HG02885 (cell line): ENCODE results near the gene SIGMAR1.
"Not testable (repeated sequence)": the region's sequence is repeated elsewhere in the genome, so short reads cannot be mapped to it uniquely, and the experiment has no call there.

Experiments
- ATAC-seq: cut with Tn5 transposase; IDR thresholded peaks from one replicate; pipeline ENCODE4 v1.9.1; 2021; ENCODE audit warnings: mild to moderate bottlenecking; ENCODE audit not compliant: unreplicated experiment, poor library complexity

Gene SIGMAR1

GRCh38 chr9:34656992-34657391 lies 19.4 kb upstream of the SIGMAR1 start:
- ATAC-seq, result no peak

GRCh38 chr9:34655394-34655793 lies 17.8 kb upstream of the SIGMAR1 start:
- no peak for ATAC-seq

GRCh38 chr9:34654323-34655051 lies 16.9 kb upstream of the SIGMAR1 start:
- ATAC-seq, result no peak

- no peak for ATAC-seq
Measured at GRCh38 chr9:34653151-34654072, 15.8 kb upstream of the SIGMAR1 start.

- no peak for ATAC-seq
Measured at GRCh38 chr9:34652602-34653000, 15.0 kb upstream of the SIGMAR1 start.

GRCh38 chr9:34651876-34652601 lies 14.5 kb upstream of the SIGMAR1 start, which contains the start of gene IL11RA:
TSS of gene IL11RA (plus strand) at chr9:34652185. CDS start at chr9:34655218, 3,033 bp downstream.
- peak; percentile 78 for ATAC-seq

GRCh38 chr9:34651321-34651720 lies 13.7 kb upstream of the SIGMAR1 start:
- ATAC-seq, result no peak

GRCh38 chr9:34650816-34651215 lies 13.2 kb upstream of the SIGMAR1 start:
- ATAC-seq, result no peak

GRCh38 chr9:34648673-34649072 lies 11.1 kb upstream of the SIGMAR1 start:
- no peak for ATAC-seq

GRCh38 chr9:34647651-34648050 lies 10.1 kb upstream of the SIGMAR1 start:
- no peak for ATAC-seq

- ATAC-seq, result no peak
Measured at GRCh38 chr9:34647084-34647403, 9.5 kb upstream of the SIGMAR1 start.

GRCh38 chr9:34646211-34647083 lies 8.9 kb upstream of the SIGMAR1 start, which contains the start of gene GALT:
TSS of gene GALT (plus strand) at chr9:34646675. CDS start at chr9:34646705, 30 bp downstream.
- peak; percentile 91 for ATAC-seq

- no peak for ATAC-seq
Measured at GRCh38 chr9:34644766-34645314, 7.3 kb upstream of the SIGMAR1 start.

- no peak for ATAC-seq
Measured at GRCh38 chr9:34642679-34643078, 5.1 kb upstream of the SIGMAR1 start.

GRCh38 chr9:34639322-34639721 lies 1.7 kb upstream of the SIGMAR1 start:
- ATAC-seq, result not testable (repeated sequence)

- ATAC-seq, result no peak
Measured at GRCh38 chr9:34638138-34638445, 505 bp upstream of the SIGMAR1 start.

GRCh38 chr9:34636791-34637355 lies 714 bp downstream of the SIGMAR1 start:
- no peak for ATAC-seq

GRCh38 chr9:34635556-34635955 lies 2.0 kb downstream of the SIGMAR1 start:
- ATAC-seq, result no peak

GRCh38 chr9:34634551-34635248 lies 2.9 kb downstream of the SIGMAR1 start:
- no peak for ATAC-seq
